ENCODE data around the gene RPAP3.
"Not testable (repeated sequence)": the region's sequence is repeated elsewhere in the genome, so short reads cannot be mapped to it uniquely, and the experiment has no call there.

RPAP3 gene

DNA sequence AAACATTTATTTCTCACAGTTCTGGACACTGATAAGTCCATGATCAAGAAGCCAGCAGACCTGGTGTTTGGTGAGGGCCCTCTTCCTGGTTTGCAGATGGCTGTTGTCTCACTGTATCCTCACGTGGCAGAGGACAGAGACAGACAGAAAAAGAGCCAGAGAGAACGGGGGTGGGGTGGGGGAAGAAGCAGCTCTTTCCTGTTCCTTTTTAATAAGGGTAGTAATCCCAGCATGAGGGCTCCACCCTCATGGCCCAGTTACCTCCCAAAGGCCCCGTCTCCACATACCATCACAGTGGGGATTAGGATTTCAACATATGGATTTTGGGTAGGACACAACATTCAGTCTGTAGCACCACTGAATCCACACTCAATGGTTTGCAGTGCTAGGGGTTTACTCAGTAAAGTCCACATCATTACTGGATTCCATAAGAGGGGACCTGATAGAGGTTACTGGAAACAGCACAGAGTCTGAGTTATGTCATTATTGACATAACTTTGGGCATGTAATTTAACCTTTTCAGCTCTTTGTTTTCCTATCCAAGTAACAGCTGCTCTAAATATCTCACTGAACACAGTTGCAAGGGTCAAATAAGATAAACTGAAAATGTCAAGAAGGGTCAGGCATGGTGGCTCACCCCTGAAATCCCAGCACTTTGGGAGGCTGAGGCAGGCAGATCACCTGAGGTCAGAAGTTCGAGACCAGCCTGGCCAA is 53.2 kb downstream of the RPAP3 start:
- DNase-seq, result no peak

- peak; percentile 57 for DNase-seq
These were observed 54.2 kb downstream of the RPAP3 start for GRCh38 chr12:47651368-47652254.

DNA sequence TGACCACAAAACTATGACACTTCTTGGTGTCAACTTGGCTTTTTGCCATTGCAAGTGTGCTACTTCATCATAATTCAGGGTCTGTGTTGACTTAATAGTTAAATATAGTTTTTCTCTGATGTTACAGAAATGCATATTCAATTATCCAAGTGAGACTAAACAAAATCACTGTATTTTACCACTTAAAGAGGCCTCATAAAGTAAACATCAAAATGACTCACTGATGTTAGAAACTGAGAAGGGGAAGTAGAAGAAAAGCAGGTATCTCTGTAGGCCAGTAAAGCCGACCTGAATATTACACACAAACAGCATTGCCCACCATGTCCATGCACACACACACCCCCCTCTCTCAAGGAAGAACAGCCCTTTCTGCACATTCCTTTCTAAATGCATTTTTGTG is 55.4 kb downstream of the RPAP3 start:
- DNase-seq, result no peak

- no peak for DNase-seq
These were observed 56.4 kb downstream of the RPAP3 start for GRCh38 chr12:47649381-47649780.

- DNase-seq, result no peak
These were observed 57.7 kb downstream of the RPAP3 start for GRCh38 chr12:47648056-47648579.

DNA sequence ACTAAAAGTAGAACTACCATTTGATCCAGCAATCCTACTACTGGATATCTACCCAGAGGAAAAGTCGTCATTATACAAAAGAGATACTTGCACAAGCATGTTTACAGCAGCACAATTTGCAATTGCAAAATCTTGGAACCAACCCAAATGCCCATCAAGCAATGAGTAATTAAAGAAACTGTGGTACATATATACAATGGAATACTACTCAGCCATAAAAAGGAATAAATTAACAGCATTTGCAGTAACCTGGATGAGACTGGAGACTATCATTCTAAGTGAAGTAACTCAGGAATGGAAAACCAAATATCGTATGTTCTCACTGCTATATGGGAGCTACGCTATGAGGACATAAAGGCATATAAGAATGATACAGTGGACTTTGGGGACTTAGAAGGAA is 63.5 kb downstream of the RPAP3 start:
- not testable (repeated sequence) for DNase-seq

- no peak for DNase-seq
These were observed 68.7 kb downstream of the RPAP3 start for GRCh38 chr12:47636908-47637780.

DNA sequence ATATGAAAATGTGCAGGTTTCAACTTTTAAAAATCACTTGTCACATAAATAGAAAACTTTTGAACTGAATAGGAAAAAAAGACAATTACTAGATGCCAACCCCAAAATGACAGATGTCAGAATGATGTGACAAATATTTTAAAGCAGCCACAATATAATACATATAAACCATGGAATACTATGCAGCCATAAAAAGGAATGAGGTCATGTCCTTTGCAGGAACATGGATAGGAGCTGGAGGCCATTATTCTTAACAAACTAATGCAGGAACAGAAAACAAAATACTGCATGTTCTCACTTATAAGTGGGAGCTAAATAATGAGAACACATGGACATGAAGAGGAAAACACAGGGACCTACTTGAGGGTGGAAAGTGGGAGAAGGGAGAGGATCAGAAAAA is 70.1 kb downstream of the RPAP3 start:
- DNase-seq, result not testable (repeated sequence)

DNA sequence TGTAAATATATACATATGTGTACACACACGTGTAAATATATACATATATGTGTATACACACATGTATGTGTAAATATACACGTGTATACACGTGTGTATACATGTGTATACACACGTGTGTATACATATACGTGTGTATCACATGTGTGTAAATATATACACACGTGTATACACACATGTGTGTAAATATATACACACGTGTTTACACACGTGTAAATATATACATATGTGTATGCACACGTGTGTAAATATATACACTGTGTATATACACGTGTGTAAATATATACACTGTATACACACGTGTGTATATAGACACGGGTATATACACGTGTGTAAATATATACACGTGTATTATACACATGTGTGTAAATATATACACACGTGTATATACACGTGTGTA is 71.7 kb downstream of the RPAP3 start:
- DNase-seq, result no peak

DNA sequence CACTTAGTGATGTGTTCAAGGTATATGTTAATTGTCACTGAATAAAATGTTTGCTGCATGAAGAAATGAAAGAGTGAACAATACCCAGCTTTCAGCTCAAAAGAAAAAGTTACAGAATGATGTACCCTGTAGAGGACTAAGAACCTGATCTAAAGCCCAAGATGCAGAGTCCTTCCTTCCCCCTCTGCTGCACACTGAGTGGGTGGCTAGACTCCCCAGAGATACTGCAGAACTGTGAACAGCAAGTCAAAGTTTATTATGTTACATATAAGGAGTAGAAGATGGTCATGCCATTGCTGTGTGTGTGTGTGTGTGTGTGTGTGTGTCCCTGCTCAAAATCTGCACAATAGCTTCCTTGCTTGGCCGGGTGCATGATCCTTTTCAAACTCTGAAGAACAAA is 83.9 kb downstream of the RPAP3 start:
- DNase-seq, result no peak

GRCh38 chr12:47617476-47617875 is 88.4 kb downstream of the RPAP3 start:
- DNase-seq, result no peak

GRCh38 chr12:47616440-47616839 is 89.4 kb downstream of the RPAP3 start:
- DNase-seq, result no peak

DNA sequence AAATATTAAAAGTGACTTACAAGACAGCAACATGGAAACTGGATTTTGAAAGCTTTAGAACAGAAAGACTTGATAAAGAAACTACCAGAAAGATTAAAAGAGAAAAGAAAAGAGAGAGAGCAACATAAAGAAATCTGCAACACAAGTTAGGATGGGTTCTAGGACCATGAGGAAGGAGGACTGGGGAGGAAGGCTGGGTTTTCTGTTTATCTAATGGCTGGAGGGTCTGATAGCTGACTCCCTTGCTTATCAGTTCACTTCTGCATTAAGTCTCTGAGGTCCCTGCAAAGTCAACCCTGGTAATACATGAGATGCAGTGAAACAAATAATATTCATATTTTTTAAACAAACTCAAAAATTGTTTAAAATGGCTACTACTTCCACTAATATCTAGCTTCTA is 90.1 kb downstream of the RPAP3 start:
- DNase-seq, result no peak

GRCh38 chr12:47614521-47614920 is 91.3 kb downstream of the RPAP3 start:
- no peak for DNase-seq

- DNase-seq, result no peak
These were observed 92.9 kb downstream of the RPAP3 start for GRCh38 chr12:47612953-47613352.

- no peak for DNase-seq
These were observed 93.9 kb downstream of the RPAP3 start for GRCh38 chr12:47611906-47612305.
